EH (cell line): ENCODE data around the gene PTGES3L.
"Not testable (repeated sequence)": the region's sequence is repeated elsewhere in the genome, so short reads cannot be mapped to it uniquely, and the experiment has no call there.

Experiments used
- DNase-seq: peaks from one replicate; pipeline ENCODE4 v3.0.0-alpha.2; 2015; ENCODE audit warnings: low read depth

The PTGES3L gene

GRCh38 chr17:42980274-42980765, 440 bp upstream of the PTGES3L start, which contains the start of gene RUNDC1:
Gene RUNDC1, plus strand, starts transcription at chr17:42980565. Its CDS starts 12 bp downstream, at chr17:42980577.
- DNase-seq, result peak; percentile 90

GRCh38 chr17:42975701-42976100, 4.2 kb downstream of the PTGES3L start:
- DNase-seq, result not testable (repeated sequence)

GRCh38 chr17:42975265-42975664, 4.6 kb downstream of the PTGES3L start:
- DNase-seq, result no peak

- DNase-seq, result not testable (repeated sequence)
Observed at GRCh38 chr17:42973323-42973722, 6.6 kb downstream of the PTGES3L start.

- DNase-seq, result no peak
Observed at GRCh38 chr17:42971589-42971988, 8.3 kb downstream of the PTGES3L start.

GRCh38 chr17:42969001-42969581, 10.8 kb downstream of the PTGES3L start:
- DNase-seq, result no peak

- no peak for DNase-seq
Observed at GRCh38 chr17:42967925-42968324, 12.0 kb downstream of the PTGES3L start.

GRCh38 chr17:42964161-42964932, 15.5 kb downstream of the PTGES3L start, which contains the start of gene AARSD1:
Gene AARSD1, minus strand, starts transcription at chr17:42964454. Its CDS starts 14 bp downstream, at chr17:42964440.
- peak; percentile 94 for DNase-seq

- DNase-seq, result no peak
Observed at GRCh38 chr17:42953669-42954068, 26.2 kb downstream of the PTGES3L start.

- DNase-seq, result no peak
Observed at GRCh38 chr17:42950044-42950783, 29.7 kb downstream of the PTGES3L start.

GRCh38 chr17:42946812-42947211, 33.1 kb downstream of the PTGES3L start:
- no peak for DNase-seq

GRCh38 chr17:42944211-42944610, 35.7 kb downstream of the PTGES3L start:
- DNase-seq, result no peak

- peak; percentile 69 for DNase-seq
Observed at GRCh38 chr17:42937712-42938596, 41.9 kb downstream of the PTGES3L start.

GRCh38 chr17:42929497-42929844, 50.4 kb downstream of the PTGES3L start:
- DNase-seq, result no peak

- peak; percentile 78 for DNase-seq
Observed at GRCh38 chr17:42928714-42929496, 51.0 kb downstream of the PTGES3L start.

GRCh38 chr17:42924891-42925290, 55.0 kb downstream of the PTGES3L start:
- no peak for DNase-seq

- DNase-seq, result not testable (repeated sequence)
Observed at GRCh38 chr17:42923472-42923871, 56.4 kb downstream of the PTGES3L start.

GRCh38 chr17:42922294-42922693, 57.6 kb downstream of the PTGES3L start:
- DNase-seq, result no peak

- no peak for DNase-seq
Observed at GRCh38 chr17:42920922-42921321, 59.0 kb downstream of the PTGES3L start.

GRCh38 chr17:42920106-42920900, 59.6 kb downstream of the PTGES3L start:
- no peak for DNase-seq
